22Rv1 (cell line): Measurements from ENCODE around the gene HSPE1.

ENCODE experiments used
- CTCF ChIP-seq: fragments of 450-650 bp; IDR thresholded peaks from 2 replicates; pipeline ENCODE4 v1.5.1; 2017; ENCODE audit warnings: mild to moderate bottlenecking
- ZFX ChIP-seq: fragments of 450-650 bp; IDR thresholded peaks from 2 replicates; pipeline ENCODE4 v1.6.1; 2017; ENCODE audit warnings: antibody characterized with exemption, borderline replicate concordance

GRCh38 chr2:197496695-197497094, 3.5 kb upstream of the HSPE1 start:
- TF ChIP-seq CTCF, result no peak
- no peak for TF ChIP-seq ZFX
